ENCODE results near the gene RFTN2. TPM values are rescaled to one million over a fixed set of nuclear protein-coding genes. Genes with fewer than 3 reads are reported as not detected.

RFTN2 gene
- total and polyA plus RNA-seq, 9 of the 15 experiments (the other 6 are each of a cell fraction or from before 2014, with no cell fraction given): 0.01 to 0.11 (median 0.04) TPM; not detected in 6

DNA sequence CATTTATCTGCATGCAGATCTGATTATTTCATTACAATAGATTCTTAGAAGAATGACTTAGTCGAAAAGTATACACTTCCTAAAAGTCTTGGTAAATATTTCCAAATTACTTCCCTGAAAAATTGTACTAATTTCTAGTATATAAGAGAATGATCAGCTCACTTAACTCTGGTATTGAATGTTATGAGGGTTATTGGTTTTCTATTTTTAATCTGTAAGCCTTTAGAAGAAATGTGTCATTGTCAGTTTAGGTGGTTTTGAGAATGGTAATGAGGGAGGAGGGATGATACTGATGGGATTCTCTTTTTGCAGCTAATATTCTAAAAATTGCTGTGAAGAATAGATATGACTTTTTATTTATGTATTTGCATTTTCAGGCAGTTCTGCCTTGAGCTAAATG lies 135.7 kb downstream of the RFTN2 start:
- DNase-seq (ENCODE audit: extremely low read depth in 1 of 4, low spot score in 3 of 4): no peak
- in situ Hi-C loops (cut with MboI) (no loop called here), intact Hi-C loops (cut with micrococcal nuclease) (no loop called here)
- Histone ChIP-seq H3K4me2 (ENCODE audit: insufficient read depth, low read length) (no peak overlapping the region), H3K36me3 (ENCODE audit: control insufficient read depth, insufficient read depth, low read length) (peaks cover 60% of the 10 kb centered on the region; the same call in 2 of the 3 replicates), H3K4me3 (no peak overlapping the region), H4K20me1 (replicated peaks; ENCODE audit: control insufficient read depth, insufficient read depth, low read length) (no peaks in the 10 kb centered on the region), H3K27ac (ENCODE audit: extremely low read depth, low read depth, low read length) (no peak overlapping the region), H3K4me1 (replicated peaks in 1 of 2; ENCODE audit: control insufficient read depth in 2 of 2, insufficient read depth in 2 of 2, low read length in 2 of 2) (no peaks in the 10 kb centered on the region), H3K9me1 (ENCODE audit: control insufficient read depth, insufficient read depth, low read length) (no peaks in the 10 kb centered on the region), H3K79me2 (ENCODE audit: control insufficient read depth, insufficient read depth, low read length) (no peaks in the 10 kb centered on the region; the same call in 2 of the 3 replicates), H3K27me3 (ENCODE audit: control insufficient read depth in 2 of 2, insufficient read depth in 2 of 2, low read length in 2 of 2) (no peaks in the 10 kb centered on the region), H3K9ac (ENCODE audit: insufficient read depth in 1 of 2, low read depth in 2 of 2, low read length in 2 of 2) (no peak overlapping the region), H3K9me3 (replicated peaks; ENCODE audit: control insufficient read depth, insufficient read depth, low read depth, low read length) (no peaks in the 10 kb centered on the region), H2AFZ (ENCODE audit: low read depth, low read length) (no peak overlapping the region)
- POLR2A ChIA-PET: interaction anchor here (1.2 kb wide), 1 partner anchor 24 kb away, joined by 4 read pairs; the partner anchor contains the start of gene MOB4
- CTCF ChIA-PET (ENCODE audit: low intra/inter-chr PET ratio): no interaction called here
- WGBS (ENCODE audit: insufficient coverage, low coverage, missing lambda C conversion rate): 94% methylated on average over 1 of the region's 1 CpG
- no TSS peak for BruUV-seq (replicated peaks)
- FAIRE-seq: no peak
- no peak for ATAC-seq
- TF ChIP-seq HMG20A (CRISPR knock-in tag; conservative IDR thresholded peaks at IDR 0.05): no peak
- TF ChIP-seq ZBTB1 (CRISPR knock-in tag; IDR thresholded peaks at IDR 0.05; ENCODE audit: borderline replicate concordance, low read depth): no peak
- TF ChIP-seq ZNF830 (CRISPR knock-in tag; IDR thresholded peaks at IDR 0.05): no peak
- no peak for TF ChIP-seq ELF1 (tag; IDR thresholded peaks at IDR 0.05)
- TF ChIP-seq, protein P1, sequence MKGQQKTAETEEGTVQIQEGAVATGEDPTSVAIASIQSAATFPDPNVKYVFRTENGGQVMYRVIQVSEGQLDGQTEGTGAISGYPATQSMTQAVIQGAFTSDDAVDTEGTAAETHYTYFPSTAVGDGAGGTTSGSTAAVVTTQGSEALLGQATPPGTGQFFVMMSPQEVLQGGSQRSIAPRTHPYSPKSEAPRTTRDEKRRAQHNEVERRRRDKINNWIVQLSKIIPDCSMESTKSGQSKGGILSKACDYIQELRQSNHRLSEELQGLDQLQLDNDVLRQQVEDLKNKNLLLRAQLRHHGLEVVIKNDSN (CRISPR knock-in tag; IDR thresholded peaks at IDR 0.05): no peak
- TF ChIP-seq BRD4 (IDR thresholded peaks at IDR 0.05): no peak
- no peak for TF ChIP-seq IRF2 (CRISPR knock-in tag; IDR thresholded peaks at IDR 0.05)
- TF ChIP-seq ZC3H11A (IDR thresholded peaks at IDR 0.05; ENCODE audit: low read depth, low read length): no peak
- TF ChIP-seq, protein P2, sequence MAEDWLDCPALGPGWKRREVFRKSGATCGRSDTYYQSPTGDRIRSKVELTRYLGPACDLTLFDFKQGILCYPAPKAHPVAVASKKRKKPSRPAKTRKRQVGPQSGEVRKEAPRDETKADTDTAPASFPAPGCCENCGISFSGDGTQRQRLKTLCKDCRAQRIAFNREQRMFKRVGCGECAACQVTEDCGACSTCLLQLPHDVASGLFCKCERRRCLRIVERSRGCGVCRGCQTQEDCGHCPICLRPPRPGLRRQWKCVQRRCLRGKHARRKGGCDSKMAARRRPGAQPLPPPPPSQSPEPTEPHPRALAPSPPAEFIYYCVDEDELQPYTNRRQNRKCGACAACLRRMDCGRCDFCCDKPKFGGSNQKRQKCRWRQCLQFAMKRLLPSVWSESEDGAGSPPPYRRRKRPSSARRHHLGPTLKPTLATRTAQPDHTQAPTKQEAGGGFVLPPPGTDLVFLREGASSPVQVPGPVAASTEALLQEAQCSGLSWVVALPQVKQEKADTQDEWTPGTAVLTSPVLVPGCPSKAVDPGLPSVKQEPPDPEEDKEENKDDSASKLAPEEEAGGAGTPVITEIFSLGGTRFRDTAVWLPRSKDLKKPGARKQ (CRISPR knock-in tag; IDR thresholded peaks at IDR 0.05): no peak
- TF ChIP-seq ZFP30 (CRISPR knock-in tag; IDR thresholded peaks at IDR 0.05; ENCODE audit: borderline replicate concordance): no peak
- TF ChIP-seq FOXP1 (CRISPR knock-in tag; IDR thresholded peaks at IDR 0.05): no peak
- TF ChIP-seq SMARCB1 (IDR thresholded peaks at IDR 0.05; ENCODE audit: insufficient read length, low read depth): no peak
- TF ChIP-seq PPARD (CRISPR knock-in tag; IDR thresholded peaks at IDR 0.05): no peak
- TF ChIP-seq NFE2L1 (tag; IDR thresholded peaks at IDR 0.05; ENCODE audit: borderline replicate concordance, low read depth): no peak
- no peak for TF ChIP-seq U2AF2 (optimal IDR thresholded peaks at IDR 0.05; ENCODE audit: low read depth, low read length)
- TF ChIP-seq, protein P3, sequence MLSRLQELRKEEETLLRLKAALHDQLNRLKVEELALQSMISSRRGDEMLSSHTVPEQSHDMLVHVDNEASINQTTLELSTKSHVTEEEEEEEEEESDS (CRISPR knock-in tag; IDR thresholded peaks at IDR 0.05): no peak
- TF ChIP-seq, protein P4, sequence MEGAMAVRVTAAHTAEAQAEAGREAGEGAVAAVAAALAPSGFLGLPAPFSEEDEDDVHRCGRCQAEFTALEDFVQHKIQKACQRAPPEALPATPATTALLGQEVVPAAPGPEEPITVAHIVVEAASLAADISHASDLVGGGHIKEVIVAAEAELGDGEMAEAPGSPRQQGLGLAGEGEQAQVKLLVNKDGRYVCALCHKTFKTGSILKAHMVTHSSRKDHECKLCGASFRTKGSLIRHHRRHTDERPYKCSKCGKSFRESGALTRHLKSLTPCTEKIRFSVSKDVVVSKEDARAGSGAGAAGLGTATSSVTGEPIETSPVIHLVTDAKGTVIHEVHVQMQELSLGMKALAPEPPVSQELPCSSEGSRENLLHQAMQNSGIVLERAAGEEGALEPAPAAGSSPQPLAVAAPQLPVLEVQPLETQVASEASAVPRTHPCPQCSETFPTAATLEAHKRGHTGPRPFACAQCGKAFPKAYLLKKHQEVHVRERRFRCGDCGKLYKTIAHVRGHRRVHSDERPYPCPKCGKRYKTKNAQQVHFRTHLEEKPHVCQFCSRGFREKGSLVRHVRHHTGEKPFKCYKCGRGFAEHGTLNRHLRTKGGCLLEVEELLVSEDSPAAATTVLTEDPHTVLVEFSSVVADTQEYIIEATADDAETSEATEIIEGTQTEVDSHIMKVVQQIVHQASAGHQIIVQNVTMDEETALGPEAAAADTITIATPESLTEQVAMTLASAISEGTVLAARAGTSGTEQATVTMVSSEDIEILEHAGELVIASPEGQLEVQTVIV (CRISPR knock-in tag; IDR thresholded peaks at IDR 0.05; ENCODE audit: borderline replicate concordance): no peak
- no peak for TF ChIP-seq TRIM28 (IDR thresholded peaks at IDR 0.05)
- TF ChIP-seq PHB (CRISPR knock-in tag; IDR thresholded peaks at IDR 0.05): no peak

Measured in K562 (cell line).